NB4 (cell line): ENCODE measurements around the gene ST14.
"Not testable (repeated sequence)": the region's sequence is repeated elsewhere in the genome, so short reads cannot be mapped to it uniquely, and the experiment has no call there.

Experiments used
- MYC ChIP-seq: IDR thresholded peaks from 2 replicates; pipeline ENCODE4 v1.6.1; 2011; ENCODE audit warnings: low read depth, low read length
- POLR2A ChIP-seq: IDR thresholded peaks from 2 replicates; pipeline ENCODE4 v1.6.1; 2011; ENCODE audit warnings: mild to moderate bottlenecking; ENCODE audit not compliant: insufficient read length; ENCODE audit errors: extremely low read depth
- TF ChIP-seq, protein P1 (sequence below): IDR thresholded peaks from one replicate; pipeline ENCODE4 v1.5.1; 2012; ENCODE audit warnings: low read depth, low read length

DNA sequence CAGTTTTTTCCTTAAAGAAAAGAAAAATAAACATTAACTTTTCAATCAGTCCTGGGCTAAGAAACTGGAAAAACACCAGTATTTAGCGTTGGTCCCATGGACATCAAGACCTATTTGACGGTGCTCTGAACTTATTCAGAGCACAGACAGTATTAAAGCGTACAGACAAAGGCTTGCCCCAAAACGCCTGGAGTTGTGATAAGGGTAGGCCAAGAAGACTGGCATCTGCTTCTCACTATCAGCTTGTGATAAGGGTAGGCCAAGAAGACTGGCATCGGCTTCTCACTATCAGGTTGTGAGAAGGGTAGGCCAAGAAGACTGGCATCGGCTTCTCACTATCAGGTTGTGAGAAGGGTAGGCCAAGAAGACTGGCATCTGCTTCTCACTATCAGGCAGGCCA, 85.8 kb downstream of the ST14 start:
- TF ChIP-seq POLR2A, MYC: not testable (repeated sequence)
- TF ChIP-seq, protein P1, sequence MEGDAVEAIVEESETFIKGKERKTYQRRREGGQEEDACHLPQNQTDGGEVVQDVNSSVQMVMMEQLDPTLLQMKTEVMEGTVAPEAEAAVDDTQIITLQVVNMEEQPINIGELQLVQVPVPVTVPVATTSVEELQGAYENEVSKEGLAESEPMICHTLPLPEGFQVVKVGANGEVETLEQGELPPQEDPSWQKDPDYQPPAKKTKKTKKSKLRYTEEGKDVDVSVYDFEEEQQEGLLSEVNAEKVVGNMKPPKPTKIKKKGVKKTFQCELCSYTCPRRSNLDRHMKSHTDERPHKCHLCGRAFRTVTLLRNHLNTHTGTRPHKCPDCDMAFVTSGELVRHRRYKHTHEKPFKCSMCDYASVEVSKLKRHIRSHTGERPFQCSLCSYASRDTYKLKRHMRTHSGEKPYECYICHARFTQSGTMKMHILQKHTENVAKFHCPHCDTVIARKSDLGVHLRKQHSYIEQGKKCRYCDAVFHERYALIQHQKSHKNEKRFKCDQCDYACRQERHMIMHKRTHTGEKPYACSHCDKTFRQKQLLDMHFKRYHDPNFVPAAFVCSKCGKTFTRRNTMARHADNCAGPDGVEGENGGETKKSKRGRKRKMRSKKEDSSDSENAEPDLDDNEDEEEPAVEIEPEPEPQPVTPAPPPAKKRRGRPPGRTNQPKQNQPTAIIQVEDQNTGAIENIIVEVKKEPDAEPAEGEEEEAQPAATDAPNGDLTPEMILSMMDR = not testable (repeated sequence)
